ENCODE results near the gene PLAAT1. TPM values are rescaled to one million over a fixed set of nuclear protein-coding genes. Genes with fewer than 3 reads are reported as not detected.

The PLAAT1 gene
- polyA plus RNA-seq, 3 donors = not detected

DNA sequence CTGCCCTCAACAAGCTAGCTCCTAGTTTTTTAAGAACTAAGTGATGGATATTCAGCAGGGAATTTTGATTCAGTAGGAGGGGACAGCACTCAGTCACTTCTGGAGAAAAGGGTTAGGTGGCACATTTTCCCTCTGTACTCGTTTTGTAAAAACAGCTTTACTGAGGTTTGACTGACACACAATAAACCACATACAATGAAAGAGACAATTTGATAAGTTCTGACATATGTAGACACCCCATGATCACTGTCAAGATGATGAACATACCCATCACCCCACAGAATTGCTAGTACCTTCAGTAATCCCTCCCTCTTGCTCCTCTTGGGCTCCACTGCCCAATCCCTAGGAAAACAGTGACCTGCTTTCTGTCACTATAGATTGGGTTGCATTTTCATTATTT is 29.0 kb upstream of the PLAAT1 start:
- Histone ChIP-seq H3K79me2 (ENCODE audit: insufficient read depth, low read length) (no peaks in the 10 kb centered on the region), H3K4me2 (replicated peaks; ENCODE audit: extremely low read depth, low read length, poor library complexity, severe bottlenecking) (no peak overlapping the region), H3K27ac (ENCODE audit: low read depth in 1 of 2, low read length in 2 of 2) (no peak overlapping the region), H3K4me1 (ENCODE audit: control insufficient read depth in 1 of 2, insufficient read depth in 2 of 2, low read length in 2 of 2) (no peaks in the 10 kb centered on the region), H4K20me1 (ENCODE audit: insufficient read depth, low read length) (no peaks in the 10 kb centered on the region), H3K36me3 (replicated peaks in 1 of 2; ENCODE audit: control insufficient read depth in 1 of 2, insufficient read depth in 2 of 2, low read length in 2 of 2) (no peaks in the 10 kb centered on the region), H2AFZ (ENCODE audit: insufficient read depth, low read depth, low read length, poor library complexity, severe bottlenecking) (no peak overlapping the region), H3K27me3 (ENCODE audit: control insufficient read depth in 2 of 2, insufficient read depth in 2 of 2, low read length in 2 of 2) (no peaks in the 10 kb centered on the region), H3K9ac (ENCODE audit: insufficient read depth, low read length, poor library complexity, severe bottlenecking) (no peak overlapping the region), H3K4me3 (replicated peaks in 1 of 3; ENCODE audit: low read depth in 2 of 3, low read length in 3 of 3) (no peak overlapping the region), H3K9me3 (replicated peaks in 1 of 2; ENCODE audit: control insufficient read depth in 1 of 2, insufficient read depth in 1 of 2, low read length in 2 of 2) (no peaks in the 10 kb centered on the region)
- peaks cover 0 to 2% (median 0%) of the 10 kb centered on the region in 3 donors for H3K27me3 Mint-ChIP-seq (ENCODE audit: low read depth in 3 of 3)
- TF ChIP-seq, protein P1, sequence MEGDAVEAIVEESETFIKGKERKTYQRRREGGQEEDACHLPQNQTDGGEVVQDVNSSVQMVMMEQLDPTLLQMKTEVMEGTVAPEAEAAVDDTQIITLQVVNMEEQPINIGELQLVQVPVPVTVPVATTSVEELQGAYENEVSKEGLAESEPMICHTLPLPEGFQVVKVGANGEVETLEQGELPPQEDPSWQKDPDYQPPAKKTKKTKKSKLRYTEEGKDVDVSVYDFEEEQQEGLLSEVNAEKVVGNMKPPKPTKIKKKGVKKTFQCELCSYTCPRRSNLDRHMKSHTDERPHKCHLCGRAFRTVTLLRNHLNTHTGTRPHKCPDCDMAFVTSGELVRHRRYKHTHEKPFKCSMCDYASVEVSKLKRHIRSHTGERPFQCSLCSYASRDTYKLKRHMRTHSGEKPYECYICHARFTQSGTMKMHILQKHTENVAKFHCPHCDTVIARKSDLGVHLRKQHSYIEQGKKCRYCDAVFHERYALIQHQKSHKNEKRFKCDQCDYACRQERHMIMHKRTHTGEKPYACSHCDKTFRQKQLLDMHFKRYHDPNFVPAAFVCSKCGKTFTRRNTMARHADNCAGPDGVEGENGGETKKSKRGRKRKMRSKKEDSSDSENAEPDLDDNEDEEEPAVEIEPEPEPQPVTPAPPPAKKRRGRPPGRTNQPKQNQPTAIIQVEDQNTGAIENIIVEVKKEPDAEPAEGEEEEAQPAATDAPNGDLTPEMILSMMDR (IDR thresholded peaks at IDR 0.05) = no peak
- intact Hi-C loops (cut with micrococcal nuclease) = no loop called here
- WGBS (ENCODE audit: insufficient coverage) = no CpG with 5 or more reads among the region's 1 CpG
- H3K27ac Mint-ChIP-seq = no peak overlapping the region
- H3K36me3 Mint-ChIP-seq = no peaks in the 10 kb centered on the region
- no peak for DNase-seq
- H3K9me3 Mint-ChIP-seq = peaks cover 0 to 6% (median 2%) of the 10 kb centered on the region in 7 donors
- H3K4me1 Mint-ChIP-seq = no peaks in the 10 kb centered on the region
- no peak overlapping the region for H3K4me3 Mint-ChIP-seq

DNA sequence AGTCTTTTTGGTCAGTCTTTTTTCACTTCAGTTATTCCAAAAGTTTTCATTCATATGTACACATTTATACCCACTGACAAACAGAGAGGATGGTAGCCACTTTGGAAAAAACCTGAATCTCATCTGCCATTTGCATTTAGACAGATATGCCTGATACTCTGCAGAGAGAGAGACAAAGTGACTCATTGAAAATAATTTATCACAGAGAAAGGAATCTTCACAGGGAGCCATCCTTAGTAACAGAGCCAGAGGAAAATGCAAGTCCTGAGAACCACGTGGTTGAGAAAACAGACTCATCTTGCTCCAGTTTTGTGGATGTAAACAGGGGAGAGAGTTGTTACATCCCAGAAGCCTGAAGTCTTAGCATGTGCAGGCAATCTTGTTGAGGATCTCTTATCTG is 28.2 kb upstream of the PLAAT1 start:
- Mint-ChIP-seq H3K9me3 (peaks cover 0 to 3% (median 0%) of the 10 kb centered on the region in 7 donors), H3K36me3 (no peaks in the 10 kb centered on the region), H3K4me1 (no peaks in the 10 kb centered on the region), H3K27ac (no peak overlapping the region), H3K4me3 (no peak overlapping the region), H3K27me3 (ENCODE audit: low read depth in 3 of 3) (peaks cover 0 to 2% (median 0%) of the 10 kb centered on the region in 3 donors)
- Histone ChIP-seq H2AFZ (ENCODE audit: insufficient read depth, low read depth, low read length, poor library complexity, severe bottlenecking) (no peak overlapping the region), H4K20me1 (ENCODE audit: insufficient read depth, low read length) (no peaks in the 10 kb centered on the region), H3K4me3 (replicated peaks in 1 of 3; ENCODE audit: low read depth in 2 of 3, low read length in 3 of 3) (no peak overlapping the region), H3K36me3 (replicated peaks in 1 of 2; ENCODE audit: control insufficient read depth in 1 of 2, insufficient read depth in 2 of 2, low read length in 2 of 2) (no peaks in the 10 kb centered on the region), H3K4me1 (ENCODE audit: control insufficient read depth in 1 of 2, insufficient read depth in 2 of 2, low read length in 2 of 2) (no peaks in the 10 kb centered on the region), H3K27me3 (ENCODE audit: control insufficient read depth in 2 of 2, insufficient read depth in 2 of 2, low read length in 2 of 2) (no peaks in the 10 kb centered on the region), H3K4me2 (replicated peaks; ENCODE audit: extremely low read depth, low read length, poor library complexity, severe bottlenecking) (no peak overlapping the region), H3K27ac (ENCODE audit: low read depth in 1 of 2, low read length in 2 of 2) (no peak overlapping the region), H3K9me3 (replicated peaks in 1 of 2; ENCODE audit: control insufficient read depth in 1 of 2, insufficient read depth in 1 of 2, low read length in 2 of 2) (no peaks in the 10 kb centered on the region), H3K79me2 (ENCODE audit: insufficient read depth, low read length) (no peaks in the 10 kb centered on the region), H3K9ac (ENCODE audit: insufficient read depth, low read length, poor library complexity, severe bottlenecking) (no peak overlapping the region)
- DNase-seq = no peak
- intact Hi-C loops (cut with micrococcal nuclease) = no loop called here
- TF ChIP-seq, protein P1 (IDR thresholded peaks at IDR 0.05) = no peak
- 80% methylated on average over 1 of the region's 1 CpG for WGBS (ENCODE audit: insufficient coverage)
